Globus pallidus (tissue), 1 donor: ENCODE data around the gene C17orf50.

Experiments used
- DNase-seq: peaks from one replicate; pipeline ENCODE4 v3.0.0-alpha.2; 2015; ENCODE audit warnings: low spot score

Gene C17orf50

DNA sequence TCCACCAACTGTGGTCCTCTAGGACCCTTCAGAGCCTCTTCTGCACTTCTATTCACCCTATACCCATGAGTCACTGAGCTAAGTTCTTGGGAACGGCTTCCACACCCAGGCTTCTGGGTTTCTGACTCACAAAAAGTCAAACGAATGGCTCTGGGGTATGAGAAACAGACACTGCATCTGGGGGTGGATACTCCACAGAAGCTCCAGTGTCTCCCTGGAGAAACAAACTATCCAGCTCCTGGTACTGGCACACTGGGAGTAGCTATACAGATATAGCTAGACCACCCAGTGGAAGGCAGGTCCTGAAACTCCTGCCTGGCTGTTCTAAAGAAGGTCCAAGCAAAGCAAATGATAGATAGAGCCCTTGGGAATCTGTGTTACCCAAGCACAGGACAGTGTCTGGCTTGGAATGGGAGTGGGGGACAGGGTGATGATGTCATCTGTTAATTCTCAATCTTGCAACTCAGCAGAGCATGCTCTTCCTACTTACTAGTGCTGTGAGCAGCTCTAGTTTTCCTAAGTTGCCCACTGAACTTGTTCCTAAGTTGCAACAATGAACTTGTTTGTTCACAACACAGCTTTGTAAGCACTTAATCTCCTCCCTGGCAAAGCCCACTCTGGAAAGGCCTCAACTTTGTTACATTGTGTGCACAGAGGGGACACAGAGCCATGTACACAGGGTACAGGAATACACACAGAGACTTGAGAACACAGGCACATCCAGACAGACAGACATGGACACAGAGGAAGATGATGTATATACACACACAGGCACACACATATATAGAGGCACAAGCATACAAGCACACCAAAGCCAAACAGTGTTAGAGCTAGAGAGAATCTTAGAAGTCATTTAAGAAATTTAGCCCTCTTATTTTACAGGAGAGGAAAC, 28.0 kb downstream of the C17orf50 start:
- DNase-seq = no peak

DNA sequence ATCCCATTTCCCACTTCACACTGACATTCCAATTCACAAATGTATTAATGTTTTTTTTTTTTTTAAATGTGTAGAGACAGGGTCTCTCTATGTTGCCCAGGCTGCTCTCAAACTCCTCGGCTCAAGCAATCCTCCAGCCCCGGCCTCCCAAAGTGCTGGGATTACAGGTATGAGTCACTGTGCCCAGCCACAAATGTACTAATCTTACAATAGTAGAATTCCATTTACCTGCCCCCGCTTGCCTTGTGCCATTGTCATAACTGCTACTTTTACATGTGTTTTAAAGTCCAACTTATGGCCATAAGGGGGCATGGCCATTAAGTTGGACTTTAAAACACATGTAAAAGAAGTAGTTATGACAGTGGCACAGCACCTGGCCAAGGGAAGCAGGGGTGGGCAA, 30.2 kb downstream of the C17orf50 start:
- DNase-seq = no peak

- DNase-seq = no peak
Observed at GRCh38 chr17:35791681-35792350, 31.1 kb downstream of the C17orf50 start.

GRCh38 chr17:35793257-35793656, 32.6 kb downstream of the C17orf50 start:
- DNase-seq = no peak

DNA sequence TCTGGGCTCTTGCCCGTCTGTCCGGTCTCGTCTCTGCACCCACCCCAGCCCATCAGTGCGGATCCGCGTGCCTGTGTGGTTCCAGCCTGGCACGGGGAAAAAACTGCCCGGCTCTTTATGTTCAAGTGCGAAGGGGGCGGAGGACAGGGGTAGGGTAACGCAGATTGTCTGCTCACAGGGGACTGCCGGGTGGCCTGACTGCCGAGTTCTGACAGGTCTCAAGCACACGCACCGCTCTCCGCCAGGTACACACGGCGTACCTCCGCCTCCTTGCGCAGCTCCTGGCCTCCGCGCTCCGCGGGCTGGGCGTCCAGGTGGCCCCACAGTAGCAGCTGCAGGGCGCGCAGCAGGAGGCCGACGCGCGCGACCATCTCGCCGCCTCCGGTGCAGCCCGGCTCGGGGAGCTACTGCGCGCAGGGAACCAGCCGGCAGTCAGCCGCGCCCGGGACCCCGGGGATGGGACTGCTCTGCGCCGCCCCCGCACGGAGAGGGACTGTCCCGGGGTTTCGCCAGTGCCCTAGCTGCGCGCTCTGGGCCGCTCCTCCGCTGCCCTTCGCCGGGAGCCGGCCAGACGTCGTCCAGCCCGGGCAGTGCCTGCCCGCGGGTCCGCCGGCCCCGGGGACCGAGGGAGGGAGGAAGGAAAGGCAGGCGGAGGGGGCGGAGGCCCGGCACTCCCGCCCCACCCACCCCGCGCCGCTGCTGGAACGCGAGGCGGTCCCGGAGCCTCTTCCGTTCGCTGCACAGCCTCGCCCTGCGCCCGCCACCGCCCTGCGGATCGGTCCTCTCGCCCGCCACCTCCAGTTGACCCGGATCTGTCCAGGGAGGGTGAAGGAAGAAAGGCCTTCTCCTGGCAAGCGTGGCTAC, 34.6 kb downstream of the C17orf50 start, which contains the start of gene MMP28:
Gene MMP28 (minus strand): TSS at position 635 of the 864 bp plus-strand sequence. CDS start 264 bp downstream, at position 371.
- no peak for DNase-seq

DNA sequence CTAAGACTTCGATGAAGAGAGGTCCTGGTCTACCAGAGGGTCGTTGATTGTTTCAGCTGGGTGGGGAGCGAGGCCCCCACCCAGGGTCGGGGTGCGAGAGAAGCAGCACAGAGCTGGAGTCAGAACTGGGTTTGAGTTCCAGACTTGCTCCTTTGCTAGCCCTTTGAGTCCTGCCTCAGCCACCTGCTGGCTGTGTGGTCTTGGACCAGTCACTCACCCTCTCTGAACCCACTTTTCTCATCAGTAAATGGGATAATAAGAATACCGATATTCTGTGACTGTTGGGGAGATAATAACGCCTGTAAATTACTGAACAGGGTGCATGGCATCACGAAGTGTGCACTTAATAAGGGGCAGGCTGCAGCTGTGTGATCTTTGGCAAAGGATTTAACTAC, 35.2 kb downstream of the C17orf50 start:
- DNase-seq = no peak

- no peak for DNase-seq
Observed at GRCh38 chr17:35796942-35797341, 36.3 kb downstream of the C17orf50 start.

- DNase-seq = no peak
Observed at GRCh38 chr17:35797370-35797769, 36.7 kb downstream of the C17orf50 start.

- DNase-seq = no peak
Observed at GRCh38 chr17:35797918-35798317, 37.2 kb downstream of the C17orf50 start.

DNA sequence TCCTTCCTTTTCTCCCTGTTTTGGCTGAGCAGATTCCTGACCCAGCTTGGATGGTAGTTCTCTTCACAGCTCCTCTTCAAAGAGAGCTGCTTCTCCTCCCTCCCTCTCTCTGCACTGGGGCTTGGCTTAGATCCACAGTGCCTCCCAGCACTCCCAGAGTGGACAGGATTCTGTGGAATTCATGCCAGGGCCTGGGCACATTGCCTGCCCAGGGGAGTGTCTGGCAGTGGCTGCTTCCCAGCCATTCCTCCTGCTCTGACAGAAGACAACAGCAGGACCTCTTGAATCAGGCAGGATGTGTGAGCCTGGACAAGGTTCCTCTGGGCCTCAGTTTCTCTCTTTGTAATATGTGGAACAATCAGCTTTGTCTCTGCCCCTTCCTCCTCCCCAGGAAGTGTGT, 39.3 kb downstream of the C17orf50 start:
- DNase-seq = peak; percentile 61

- DNase-seq = peak; percentile 70
Observed at GRCh38 chr17:35801583-35802224, 41.0 kb downstream of the C17orf50 start.

DNA sequence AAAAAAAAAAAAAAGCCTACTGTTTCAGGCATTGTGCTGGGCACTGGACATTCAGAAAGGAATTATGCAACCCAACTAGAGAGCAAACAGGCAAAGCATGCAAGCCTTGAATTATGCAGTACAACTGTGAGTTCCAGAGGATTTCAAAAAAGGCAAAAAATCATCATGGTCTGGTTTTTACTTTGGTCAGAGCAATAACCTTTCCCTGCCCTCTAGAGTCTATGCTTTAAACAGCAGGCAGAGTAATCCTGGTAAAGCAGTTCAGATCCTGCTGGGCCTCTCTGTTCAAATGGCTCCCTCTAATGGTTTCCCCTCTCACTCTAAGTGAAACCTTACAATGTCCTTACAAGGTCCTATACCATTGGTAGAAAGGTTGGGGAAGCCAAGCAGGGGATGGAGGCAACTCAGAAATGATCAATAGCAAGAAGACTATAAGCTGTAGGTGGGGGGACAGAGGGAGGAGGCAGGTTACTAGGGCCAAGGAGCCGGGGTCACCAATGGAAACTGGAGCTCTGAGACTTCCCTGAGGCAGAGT, 44.0 kb downstream of the C17orf50 start:
- DNase-seq = peak; percentile 82

GRCh38 chr17:35807371-35808144, 46.9 kb downstream of the C17orf50 start:
- DNase-seq = no peak

- no peak for DNase-seq
Observed at GRCh38 chr17:35808240-35808961, 47.7 kb downstream of the C17orf50 start.

GRCh38 chr17:35808962-35809854, 48.5 kb downstream of the C17orf50 start, which contains the start of gene TAF15:
Gene TAF15 (plus strand): TSS chr17:35809484. CDS start chr17:35809570, 86 bp downstream.
- peak; percentile 98 for DNase-seq

DNA sequence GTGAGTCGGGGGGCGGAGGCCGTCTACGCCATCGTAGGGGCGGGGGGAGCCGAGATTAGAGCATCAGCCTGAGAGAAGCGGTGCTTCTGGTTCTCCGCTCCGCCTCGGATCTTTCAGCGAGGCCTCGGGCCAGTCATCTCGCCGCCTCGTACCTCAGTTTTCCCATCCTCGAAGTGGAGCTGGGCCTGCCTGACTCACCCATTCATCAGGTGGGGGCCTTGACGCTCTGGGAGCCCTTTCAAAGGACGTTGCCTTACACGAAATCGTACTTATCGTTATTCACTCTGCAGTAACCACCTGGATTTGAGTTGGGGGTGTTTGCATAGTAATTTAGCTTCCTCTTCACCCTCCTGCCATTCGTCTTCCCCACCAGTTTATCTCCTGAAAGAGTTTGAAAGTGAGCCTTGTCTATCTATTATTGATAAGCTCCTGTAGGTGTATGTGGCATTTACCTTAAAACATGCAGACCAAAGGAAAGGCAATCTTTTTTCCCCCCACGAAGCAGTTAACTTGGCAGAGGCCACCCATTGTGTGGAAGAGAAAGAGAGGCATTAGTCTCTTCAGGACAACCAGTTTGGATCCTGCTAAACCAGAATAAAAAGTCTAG, 49.3 kb downstream of the C17orf50 start:
- peak; percentile 28 for DNase-seq

DNA sequence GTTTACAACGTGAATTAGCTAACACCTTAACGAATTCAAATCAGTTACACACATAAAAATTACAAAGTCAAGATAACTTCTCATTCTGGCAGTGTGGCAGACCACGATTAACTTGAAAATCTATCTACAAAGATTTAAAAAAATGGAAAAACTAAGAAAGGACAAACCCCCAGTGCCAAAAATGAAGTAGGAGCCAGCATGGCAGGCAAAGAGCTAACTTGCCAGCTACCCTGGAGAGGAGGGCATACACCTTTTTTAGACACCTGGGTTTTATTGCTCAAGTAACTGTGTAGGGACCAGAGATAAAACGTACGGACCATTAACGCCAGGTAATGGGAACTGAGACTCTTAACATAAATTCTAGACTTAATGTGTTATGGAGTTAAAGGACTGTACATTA, 51.1 kb downstream of the C17orf50 start:
- no peak for DNase-seq

DNA sequence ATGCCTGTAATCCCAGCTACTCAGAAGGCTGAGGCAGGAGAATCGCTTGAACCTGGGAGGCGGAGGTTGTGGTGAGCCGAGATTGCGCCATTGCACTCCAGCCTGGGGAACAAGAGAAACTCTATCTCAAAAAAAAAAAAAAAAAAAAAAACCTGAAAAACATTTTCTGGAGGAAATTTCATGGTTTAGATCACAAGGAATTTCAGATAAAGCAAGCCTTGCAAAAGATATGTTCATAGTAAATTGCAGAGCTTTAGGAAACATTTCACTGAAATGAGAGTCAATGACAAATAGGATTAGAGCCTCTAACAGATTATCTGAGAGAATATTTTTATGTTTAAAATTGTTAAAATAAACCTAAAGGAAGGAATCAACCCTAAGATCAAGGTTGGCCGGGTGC, 51.8 kb downstream of the C17orf50 start:
- DNase-seq = no peak
